Stimulated activated CD8-positive, alpha-beta memory T cell treated with anti-CD3 and anti-CD28 coated beads, Interleukin-4, amount 100 ng/mL, for 1 hour (primary cell): Measurements from ENCODE around the gene TNPO3.

ENCODE experiments used
- DNase-seq, 2 donors: peaks; one replicate each; pipeline ENCODE4 v3.0.0-alpha.2; 2020; ENCODE audit warnings: low read depth in 2 of 2, low spot score in 1 of 2

The TNPO3 gene

GRCh38 chr7:129054438-129055293, at the start of gene TNPO3:
Gene TNPO3 (minus strand): TSS chr7:129055111. CDS start chr7:129054770, 341 bp downstream.
- peak; percentile 73 to 83 for DNase-seq

- no peak for DNase-seq
These were observed 48.8 kb upstream of the TNPO3 start for GRCh38 chr7:129103561-129104324.

GRCh38 chr7:129101746-129102145, 46.8 kb upstream of the TNPO3 start:
- no peak for DNase-seq

- no peak for DNase-seq
These were observed 45.9 kb upstream of the TNPO3 start for GRCh38 chr7:129100827-129101166.

GRCh38 chr7:129098409-129099084, 43.6 kb upstream of the TNPO3 start:
- DNase-seq = no peak

- no peak for DNase-seq
These were observed 40.3 kb upstream of the TNPO3 start for GRCh38 chr7:129095258-129095657.

- DNase-seq = no peak
These were observed 39.6 kb upstream of the TNPO3 start for GRCh38 chr7:129094501-129094900.

- DNase-seq = no peak
These were observed 39.1 kb upstream of the TNPO3 start for GRCh38 chr7:129093867-129094456.

GRCh38 chr7:129091484-129092002, 36.6 kb upstream of the TNPO3 start:
- peak; percentile 75 to 77 for DNase-seq

- no peak for DNase-seq
These were observed 35.5 kb upstream of the TNPO3 start for GRCh38 chr7:129090300-129090907.

GRCh38 chr7:129089521-129090212, 34.8 kb upstream of the TNPO3 start:
- DNase-seq = no peak

GRCh38 chr7:129084801-129085551, 30.1 kb upstream of the TNPO3 start:
- no peak for DNase-seq

- DNase-seq = no peak
These were observed 28.6 kb upstream of the TNPO3 start for GRCh38 chr7:129083525-129083924.

- no peak for DNase-seq
These were observed 23.5 kb upstream of the TNPO3 start for GRCh38 chr7:129078455-129078854.

- no peak for DNase-seq
These were observed 22.0 kb upstream of the TNPO3 start for GRCh38 chr7:129076886-129077285.

- DNase-seq = no peak
These were observed 20.1 kb upstream of the TNPO3 start for GRCh38 chr7:129074994-129075393.

- no peak for DNase-seq
These were observed 19.5 kb upstream of the TNPO3 start for GRCh38 chr7:129074361-129074871.

GRCh38 chr7:129073738-129074137, 18.8 kb upstream of the TNPO3 start:
- no peak for DNase-seq

GRCh38 chr7:129073204-129073603, 18.3 kb upstream of the TNPO3 start:
- no peak for DNase-seq
